HEK293T (cell line): Measurements from ENCODE around the gene TRIM26.

ENCODE experiments used
- CTCF ChIA-PET: fragments of 350-600 bp; formaldehyde crosslinking; extraction: SDS; loops from one replicate; lab custom pipeline; 2021; ENCODE audit warnings: antibody characterized with exemption, inconsistent platforms; lab: Yijun Ruan, JAX
- POLR2A ChIA-PET: fragments of 350-600 bp; formaldehyde crosslinking; extraction: SDS; loops from one replicate; lab custom pipeline; 2020; ENCODE audit warnings: antibody characterized with exemption, inconsistent platforms; lab: Yijun Ruan, JAX
- DNase-seq: peaks from one replicate; pipeline ENCODE4 v3.0.0; 2012; ENCODE audit warnings: mixed read lengths; ENCODE audit errors: extremely low spot score
- ARNT ChIP-seq: fragments of 450-650 bp; IDR thresholded peaks from 2 replicates; pipeline ENCODE4 v1.6.1; 2017; ENCODE audit warnings: mild to moderate bottlenecking
- BHLHE40 ChIP-seq: fragments of 450-650 bp; IDR thresholded peaks from 2 replicates; pipeline ENCODE4 v1.6.1; 2016; ENCODE audit warnings: mild to moderate bottlenecking, moderate library complexity, borderline replicate concordance
- CTBP1 ChIP-seq: fragments of 450-650 bp; IDR thresholded peaks from 2 replicates; pipeline ENCODE4 v1.6.1; 2016; ENCODE audit warnings: borderline replicate concordance
- ELF4 ChIP-seq: fragments of 450-650 bp; IDR thresholded peaks from 2 replicates; pipeline ENCODE4 v1.6.1; 2017; ENCODE audit warnings: antibody characterized with exemption
- FOXA1 ChIP-seq: fragments of 450-650 bp; IDR thresholded peaks from 2 replicates; pipeline ENCODE4 v1.6.1; 2016; ENCODE audit warnings: mild to moderate bottlenecking
- FOXK2 ChIP-seq: fragments of 450-650 bp; IDR thresholded peaks from 2 replicates; pipeline ENCODE4 v1.6.1; 2016; ENCODE audit warnings: mild to moderate bottlenecking
- FOXM1 ChIP-seq: fragments of 450-650 bp; IDR thresholded peaks from 2 replicates; pipeline ENCODE4 v1.6.1; 2017; ENCODE audit warnings: mild to moderate bottlenecking, borderline replicate concordance
- HDGF ChIP-seq: fragments of 450-650 bp; IDR thresholded peaks from 2 replicates; pipeline ENCODE4 v1.6.1; 2017; ENCODE audit warnings: antibody characterized with exemption, borderline replicate concordance
- L3MBTL2 ChIP-seq: fragments of 450-650 bp; conservative IDR thresholded peaks from 2 replicates; pipeline ENCODE4 v1.6.1; 2016; ENCODE audit warnings: mild to moderate bottlenecking
- LEF1 ChIP-seq: fragments of 450-650 bp; IDR thresholded peaks from 2 replicates; pipeline ENCODE4 v1.6.1; 2017; ENCODE audit warnings: mild to moderate bottlenecking, borderline replicate concordance
- NFRKB ChIP-seq: fragments of 450-650 bp; IDR thresholded peaks from 2 replicates; pipeline ENCODE4 v1.6.1; 2016; ENCODE audit warnings: mild to moderate bottlenecking, moderate library complexity
- PKNOX1 ChIP-seq: fragments of 450-650 bp; IDR thresholded peaks from 2 replicates; pipeline ENCODE4 v1.6.1; 2016
- SP1 ChIP-seq: fragments of 450-650 bp; IDR thresholded peaks from 2 replicates; pipeline ENCODE4 v1.6.1; 2017
- SUZ12 ChIP-seq: fragments of 450-650 bp; IDR thresholded peaks from 2 replicates; pipeline ENCODE4 v1.6.1; 2016; ENCODE audit warnings: mild to moderate bottlenecking
- TARDBP ChIP-seq: fragments of 450-650 bp; IDR thresholded peaks from 2 replicates; pipeline ENCODE4 v1.6.1; 2016
- ZNF384 ChIP-seq: fragments of 450-650 bp; IDR thresholded peaks from 2 replicates; pipeline ENCODE4 v1.6.1; 2016

The TRIM26 gene

GRCh38 chr6:30152016-30152673 lies 61.1 kb downstream of the TRIM26 start:
- ChIA-PET CTCF (interaction anchor here (1.2 kb wide), 1 partner anchor 21 kb away, joined by 4 read pairs; no protein-coding TSS in a partner anchor), POLR2A (interaction anchor here (0.6 to 1.0 kb wide), 2 partner anchors 21 to 50 kb away, joined by 3 read pairs; no protein-coding TSS in a partner anchor)
- TF ChIP-seq TARDBP (no peak), ZNF384 (no peak), NFRKB (no peak), ELF4 (no peak), ARNT (no peak), BHLHE40 (no peak), FOXA1 (no peak)
- DNase-seq, result no peak

DNA sequence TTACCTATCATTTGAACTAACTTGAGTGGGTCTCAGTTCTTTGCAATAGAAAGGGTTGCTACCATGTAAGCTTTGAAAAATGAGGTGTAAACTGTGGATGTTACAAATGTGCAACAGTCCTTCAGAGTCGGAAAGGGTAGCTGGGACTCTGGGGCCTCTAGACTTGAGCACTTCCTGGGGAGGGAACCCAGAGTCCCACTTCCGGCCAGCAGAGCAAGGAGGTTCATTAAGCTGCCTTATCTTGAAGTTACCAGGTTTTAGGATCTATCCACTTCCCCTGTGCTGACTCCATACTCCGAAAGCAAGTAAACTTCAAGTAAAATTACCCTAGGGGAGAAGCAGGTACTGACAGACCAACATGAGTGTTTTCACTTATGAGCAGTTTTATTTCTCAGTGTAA lies 61.6 kb downstream of the TRIM26 start:
- ChIA-PET CTCF (no interaction called here), POLR2A (interaction anchor here (0.6 to 1.0 kb wide), 2 partner anchors 21 to 50 kb away, joined by 3 read pairs; no protein-coding TSS in a partner anchor)
- DNase-seq, result no peak
- no peak for TF ChIP-seq CTBP1
- no peak for TF ChIP-seq LEF1
- no peak for TF ChIP-seq PKNOX1
- no peak for TF ChIP-seq SUZ12
- no peak for TF ChIP-seq NFRKB
- TF ChIP-seq ZNF384, result no peak
- TF ChIP-seq ELF4, result no peak
- no peak for TF ChIP-seq L3MBTL2
- TF ChIP-seq SP1, result no peak
- no peak for TF ChIP-seq BHLHE40
- TF ChIP-seq FOXM1, result no peak
- TF ChIP-seq TARDBP, result no peak
- TF ChIP-seq FOXA1, result no peak

DNA sequence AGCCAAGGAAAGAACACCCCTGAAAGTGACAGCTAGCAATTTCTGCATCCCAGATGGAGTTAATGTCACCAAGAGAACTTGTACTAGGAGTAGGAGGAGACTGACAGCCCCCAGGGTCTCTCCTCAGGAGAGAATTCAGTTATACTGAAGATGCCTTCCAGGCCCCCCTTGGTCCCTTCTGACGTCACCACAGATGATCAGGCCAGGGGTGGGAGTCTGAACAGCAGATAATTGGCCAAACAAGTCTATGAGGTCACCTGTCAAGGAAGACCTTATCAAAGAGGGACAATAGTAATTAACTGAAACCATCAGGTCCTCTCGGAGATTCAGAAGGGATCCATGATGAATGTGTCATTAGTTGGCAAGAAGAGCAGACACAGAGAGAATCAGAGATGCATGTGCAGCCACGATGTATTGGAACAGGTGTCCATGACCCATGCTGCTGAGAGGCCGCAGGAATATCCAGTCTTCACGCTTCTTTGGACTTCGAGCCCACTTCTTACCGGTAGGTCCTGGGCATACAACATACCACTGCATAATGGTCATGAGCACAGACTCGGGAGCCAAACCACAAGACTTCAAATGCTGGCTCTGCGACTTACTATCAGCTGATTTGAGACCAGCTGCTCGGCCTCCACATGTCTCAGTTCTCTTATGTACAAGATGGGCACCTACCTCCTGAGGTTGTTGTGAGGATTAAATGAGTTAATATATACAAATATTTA lies 62.4 kb downstream of the TRIM26 start:
- ChIA-PET POLR2A (no interaction called here), CTCF (no interaction called here)
- no peak for DNase-seq
- no peak for TF ChIP-seq FOXA1
- TF ChIP-seq PKNOX1, result no peak
- TF ChIP-seq ZNF384, result no peak
- no peak for TF ChIP-seq ARNT
- TF ChIP-seq TARDBP, result no peak
- TF ChIP-seq SUZ12, result no peak
- TF ChIP-seq LEF1, result no peak
- no peak for TF ChIP-seq ELF4
- no peak for TF ChIP-seq HDGF
- no peak for TF ChIP-seq SP1
- no peak for TF ChIP-seq L3MBTL2
- no peak for TF ChIP-seq FOXK2

DNA sequence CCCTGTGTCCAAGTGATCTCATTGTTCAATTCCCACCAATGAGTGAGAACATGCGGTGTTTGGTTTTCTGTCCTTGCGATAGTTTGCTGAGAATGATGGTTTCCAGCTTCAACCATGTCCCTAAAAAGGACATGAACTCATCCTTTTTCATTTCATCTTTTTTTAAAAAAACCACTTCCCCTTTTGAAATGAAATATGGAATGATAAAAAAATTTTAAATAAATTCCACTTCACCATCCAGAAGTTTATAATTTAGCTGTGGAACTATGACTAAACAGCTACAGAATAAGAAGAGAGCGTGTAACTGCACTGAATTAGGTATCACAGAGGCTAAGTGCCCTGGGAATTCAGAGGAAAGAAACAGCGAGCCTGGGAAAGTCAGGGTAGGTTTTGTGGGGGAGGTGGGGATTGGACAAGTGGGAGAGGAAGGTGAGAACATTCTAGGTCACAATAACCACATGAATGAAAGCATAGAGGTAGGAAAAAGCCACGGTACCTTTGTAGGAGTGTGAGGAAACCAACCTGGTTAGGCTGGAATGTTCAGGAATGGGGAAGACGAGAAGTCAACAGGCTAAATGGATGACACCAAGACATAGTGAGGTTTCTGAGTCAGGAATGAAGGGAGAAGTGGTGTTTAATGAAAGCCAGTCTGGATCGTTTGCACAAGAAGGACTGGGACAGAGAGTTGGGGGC lies 63.2 kb downstream of the TRIM26 start:
- TF ChIP-seq NFRKB, result no peak
- no peak for TF ChIP-seq FOXK2
- TF ChIP-seq PKNOX1, result no peak
- TF ChIP-seq L3MBTL2, result no peak
- no peak for TF ChIP-seq ZNF384
- TF ChIP-seq TARDBP, result no peak
- no peak for TF ChIP-seq SP1
- TF ChIP-seq FOXM1, result no peak
- no peak for TF ChIP-seq HDGF
- no peak for TF ChIP-seq ARNT
- no peak for TF ChIP-seq FOXA1
- TF ChIP-seq BHLHE40, result no peak
- TF ChIP-seq SUZ12, result no peak
- no peak for TF ChIP-seq CTBP1
- no peak for TF ChIP-seq LEF1
- TF ChIP-seq ELF4, result no peak
- CTCF ChIA-PET, result no interaction called here

DNA sequence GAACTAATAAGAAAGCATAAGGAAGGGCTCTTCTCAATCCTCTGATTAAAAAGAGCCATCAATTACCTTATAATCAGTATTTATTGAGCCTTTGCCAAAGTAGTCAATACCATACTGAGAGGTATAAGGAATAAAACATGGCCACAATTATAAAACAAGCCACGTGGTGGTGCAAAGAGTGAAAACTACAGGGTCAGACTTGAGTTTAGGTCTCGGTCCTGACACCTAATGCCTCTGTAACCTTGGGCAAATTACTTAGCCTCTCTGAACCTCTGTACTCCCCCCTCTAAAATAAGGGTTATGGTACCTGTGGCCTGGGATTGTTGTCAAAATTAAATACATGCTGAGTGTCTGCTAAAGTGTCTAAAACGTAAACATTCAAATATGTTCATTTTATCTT lies 64.0 kb downstream of the TRIM26 start:
- ChIA-PET CTCF (interaction anchor here (1.3 kb wide), 1 partner anchor 17 kb away, joined by 3 read pairs; no protein-coding TSS in a partner anchor), POLR2A (no interaction called here)
- no peak for DNase-seq
- TF ChIP-seq HDGF, result no peak
- no peak for TF ChIP-seq SP1
- TF ChIP-seq PKNOX1, result no peak
- TF ChIP-seq BHLHE40, result no peak
- no peak for TF ChIP-seq FOXA1

More for the DNA sequence above, 63.2 kb downstream of the TRIM26 start:
- no peak for DNase-seq
- POLR2A ChIA-PET, result no interaction called here
